Measurements from ENCODE around the gene NAGPA. TPM values are rescaled to one million over a fixed set of nuclear protein-coding genes. Genes with fewer than 3 reads are reported as not detected.

The NAGPA gene
- total RNA-seq, 1 donor, result 40.2 TPM

- no peaks in the 10 kb centered on the region for H3K79me2 ChIP-seq (ENCODE audit: insufficient read depth, low read length)
- no peak for TF ChIP-seq CTCF (IDR thresholded peaks at IDR 0.05; ENCODE audit: extremely low read depth, low read depth, low read length)
These were observed 6.6 kb downstream of the NAGPA start for GRCh38 chr16:5027086-5027485.

GRCh38 chr16:5026664-5027063 is 7.1 kb downstream of the NAGPA start:
- no peak for TF ChIP-seq CTCF (IDR thresholded peaks at IDR 0.05; ENCODE audit: extremely low read depth, low read depth, low read length)
- Histone ChIP-seq H3K27ac (ENCODE audit: low read depth, low read length) (no peak overlapping the region), H3K4me2 (ENCODE audit: insufficient read depth, low read length) (no peak overlapping the region), H3K4me1 (ENCODE audit: insufficient read depth, low read length) (no peaks in the 10 kb centered on the region), H2AFZ (ENCODE audit: low read length) (no peak overlapping the region), H4K20me1 (ENCODE audit: insufficient read depth, low read length) (no peaks in the 10 kb centered on the region), H3K4me3 (ENCODE audit: insufficient read depth, low read length) (no peak overlapping the region), H3K36me3 (ENCODE audit: insufficient read depth, low read length) (no peaks in the 10 kb centered on the region), H3K79me2 (ENCODE audit: insufficient read depth, low read length) (no peaks in the 10 kb centered on the region), H3K9me3 (ENCODE audit: low read depth, low read length) (no peaks in the 10 kb centered on the region), H3K27me3 (ENCODE audit: insufficient read depth, low read length) (no peaks in the 10 kb centered on the region)
- peak; percentile 49 for DNase-seq (ENCODE audit: insufficient read length, low spot score, missing footprints)

More at GRCh38 chr16:5027086-5027485, 6.6 kb downstream of the NAGPA start:
- Histone ChIP-seq H3K4me1 (ENCODE audit: insufficient read depth, low read length) (no peaks in the 10 kb centered on the region), H3K4me3 (ENCODE audit: insufficient read depth, low read length) (no peak overlapping the region), H3K4me2 (ENCODE audit: insufficient read depth, low read length) (no peak overlapping the region), H4K20me1 (ENCODE audit: insufficient read depth, low read length) (no peaks in the 10 kb centered on the region), H2AFZ (ENCODE audit: low read length) (no peak overlapping the region), H3K36me3 (ENCODE audit: insufficient read depth, low read length) (no peaks in the 10 kb centered on the region), H3K27ac (ENCODE audit: low read depth, low read length) (no peak overlapping the region), H3K27me3 (ENCODE audit: insufficient read depth, low read length) (no peaks in the 10 kb centered on the region), H3K9me3 (ENCODE audit: low read depth, low read length) (no peaks in the 10 kb centered on the region)
- peak; percentile 45 for DNase-seq (ENCODE audit: insufficient read length, low spot score, missing footprints)

GRCh38 chr16:5025171-5025632 is 8.5 kb downstream of the NAGPA start:
- H4K20me1 ChIP-seq (ENCODE audit: insufficient read depth, low read length), result no peaks in the 10 kb centered on the region

GRCh38 chr16:5024632-5025031 is 9.1 kb downstream of the NAGPA start:
- Histone ChIP-seq H3K4me1 (ENCODE audit: insufficient read depth, low read length) (no peaks in the 10 kb centered on the region), H3K9me3 (ENCODE audit: low read depth, low read length) (no peaks in the 10 kb centered on the region), H3K79me2 (ENCODE audit: insufficient read depth, low read length) (no peaks in the 10 kb centered on the region), H3K27ac (ENCODE audit: low read depth, low read length) (no peak overlapping the region), H3K4me3 (ENCODE audit: insufficient read depth, low read length) (no peak overlapping the region), H3K27me3 (ENCODE audit: insufficient read depth, low read length) (no peaks in the 10 kb centered on the region), H3K36me3 (ENCODE audit: insufficient read depth, low read length) (no peaks in the 10 kb centered on the region), H3K4me2 (ENCODE audit: insufficient read depth, low read length) (no peak overlapping the region), H4K20me1 (ENCODE audit: insufficient read depth, low read length) (no peaks in the 10 kb centered on the region), H2AFZ (ENCODE audit: low read length) (no peak overlapping the region)
- TF ChIP-seq CTCF (IDR thresholded peaks at IDR 0.05; ENCODE audit: extremely low read depth, low read depth, low read length), result no peak
- peak; percentile 90 for DNase-seq (ENCODE audit: insufficient read length, low spot score, missing footprints)

More at GRCh38 chr16:5025171-5025632, 8.5 kb downstream of the NAGPA start:
- no peak overlapping the region for H3K4me3 ChIP-seq (ENCODE audit: insufficient read depth, low read length)
- no peaks in the 10 kb centered on the region for H3K4me1 ChIP-seq (ENCODE audit: insufficient read depth, low read length)
- no peak overlapping the region for H3K27ac ChIP-seq (ENCODE audit: low read depth, low read length)
- peak; percentile 10 for TF ChIP-seq CTCF (IDR thresholded peaks at IDR 0.05; ENCODE audit: extremely low read depth, low read depth, low read length)
- H3K79me2 ChIP-seq (ENCODE audit: insufficient read depth, low read length), result no peaks in the 10 kb centered on the region
- no peaks in the 10 kb centered on the region for H3K27me3 ChIP-seq (ENCODE audit: insufficient read depth, low read length)
- peak; percentile 51 for DNase-seq (ENCODE audit: insufficient read length, low spot score, missing footprints)
- no peaks in the 10 kb centered on the region for H3K36me3 ChIP-seq (ENCODE audit: insufficient read depth, low read length)
- H3K4me2 ChIP-seq (ENCODE audit: insufficient read depth, low read length), result no peak overlapping the region
- H2AFZ ChIP-seq (ENCODE audit: low read length), result no peak overlapping the region
- H3K9me3 ChIP-seq (ENCODE audit: low read depth, low read length), result no peaks in the 10 kb centered on the region
